GM18517 (cell line): ENCODE measurements around the gene ADAP2.
"Not testable (repeated sequence)": the region's sequence is repeated elsewhere in the genome, so short reads cannot be mapped to it uniquely, and the experiment has no call there.

Experiments
- ATAC-seq: cut with Tn5 transposase; IDR thresholded peaks from one replicate; pipeline ENCODE4 v1.9.1; 2021; ENCODE audit warnings: mild to moderate bottlenecking, moderate library complexity; ENCODE audit not compliant: unreplicated experiment

Gene ADAP2

DNA sequence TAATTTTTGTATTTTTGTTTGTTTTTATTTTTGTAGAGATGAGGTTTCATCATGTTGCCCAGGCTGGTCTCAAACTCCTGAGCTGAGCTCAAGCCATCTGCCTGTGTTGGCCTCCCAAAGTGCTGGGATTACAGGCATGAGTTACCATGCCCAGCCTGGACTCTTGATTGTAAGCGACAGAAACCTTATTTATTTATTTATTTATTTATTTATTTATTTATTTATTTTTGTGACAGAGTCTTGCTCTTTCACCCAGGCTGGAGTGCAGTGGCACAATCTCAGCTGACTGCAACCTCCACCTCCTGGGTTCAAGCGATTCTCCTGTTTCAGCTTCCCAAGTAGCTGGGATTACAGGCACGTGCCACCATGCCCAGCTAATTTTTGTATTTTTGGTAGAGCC is 8.1 kb downstream of the ADAP2 start:
- ATAC-seq, result not testable (repeated sequence)

DNA sequence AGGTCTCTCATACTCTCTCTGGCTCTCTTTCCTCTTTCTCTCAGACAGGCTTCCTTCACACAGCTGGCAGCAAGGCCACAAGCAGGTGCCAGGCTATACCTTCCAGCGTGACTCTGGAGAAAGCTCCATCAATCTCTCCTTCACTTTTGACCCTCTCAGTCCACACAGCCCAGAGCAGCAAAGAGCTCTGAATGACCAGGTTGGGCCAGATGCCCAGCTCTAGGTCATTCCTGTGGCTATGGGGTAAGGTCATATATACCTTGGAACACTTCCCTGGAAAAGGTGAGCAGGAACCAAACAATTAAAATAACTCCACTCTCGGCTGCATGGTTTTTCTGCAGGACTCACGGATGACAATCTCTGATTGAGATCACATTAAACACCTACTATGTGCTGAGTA is 8.8 kb downstream of the ADAP2 start:
- no peak for ATAC-seq

DNA sequence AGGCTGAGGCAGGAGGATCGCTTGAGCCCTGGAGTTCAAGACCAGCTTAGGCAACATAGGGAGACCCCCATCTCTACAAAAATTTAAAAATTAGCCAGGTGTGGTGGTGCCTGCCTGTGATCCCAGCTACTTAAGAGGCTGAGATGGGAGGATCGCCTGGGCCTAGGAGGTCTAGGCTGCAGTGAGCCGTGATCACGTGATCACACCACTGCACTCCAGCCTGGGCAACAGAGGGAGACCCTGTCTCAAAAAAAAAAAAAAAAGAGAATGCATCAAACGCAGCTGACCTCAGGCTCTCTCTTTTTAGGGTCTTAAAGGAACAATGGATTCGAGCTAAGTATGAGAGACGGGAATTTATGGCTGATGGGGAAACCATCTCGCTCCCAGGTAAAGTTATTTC is 9.8 kb downstream of the ADAP2 start:
- ATAC-seq, result not testable (repeated sequence)

DNA sequence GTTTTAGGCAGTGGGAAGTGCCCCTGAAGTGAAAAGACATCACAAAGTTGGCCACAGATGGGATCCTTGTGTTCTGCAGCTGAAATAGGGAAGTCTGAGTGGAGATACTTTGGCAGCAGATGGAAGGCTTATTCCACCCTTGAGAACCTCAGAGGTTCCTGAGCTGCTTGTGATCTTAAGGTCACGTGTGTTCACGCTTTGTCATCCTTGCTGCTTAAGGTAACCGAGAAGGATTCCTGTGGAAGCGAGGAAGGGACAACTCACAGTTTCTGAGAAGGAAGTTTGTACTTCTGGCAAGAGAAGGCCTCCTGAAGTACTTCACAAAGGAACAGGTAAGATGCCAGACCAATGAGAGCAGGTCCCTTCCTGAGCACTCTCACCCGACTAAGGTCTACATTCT is 12.2 kb downstream of the ADAP2 start:
- ATAC-seq, result no peak

DNA sequence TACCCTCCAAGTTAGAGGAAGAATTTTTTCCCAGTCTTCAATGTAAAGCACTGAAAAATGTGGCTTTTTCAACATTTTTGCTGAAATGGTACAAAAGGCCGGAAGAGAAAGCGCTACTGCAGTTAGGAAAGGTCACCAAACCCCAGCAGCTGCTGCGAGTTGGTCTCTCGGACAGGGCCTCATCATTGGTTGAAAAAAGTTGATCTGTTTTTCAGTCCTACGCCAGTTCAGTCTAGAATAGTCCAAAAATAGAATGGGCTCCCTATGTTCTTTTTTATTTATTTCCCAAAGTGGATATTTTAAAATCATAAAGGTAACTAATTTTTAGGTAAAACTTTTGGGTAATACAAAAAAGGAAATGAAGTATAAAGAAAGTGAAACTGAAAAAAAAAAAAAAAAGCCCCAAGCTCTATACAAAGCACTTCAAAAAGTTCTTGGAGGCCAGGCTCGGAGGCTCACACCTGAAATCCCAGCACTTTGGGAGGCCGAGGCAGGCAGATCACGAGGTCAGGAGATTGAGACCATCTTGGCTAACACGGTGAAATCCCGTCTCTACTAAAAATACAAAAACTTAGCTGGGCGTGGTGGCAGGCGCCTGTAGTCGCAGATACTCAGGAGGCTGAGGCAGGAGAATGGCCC is 17.4 kb downstream of the ADAP2 start:
- ATAC-seq, result no peak

DNA sequence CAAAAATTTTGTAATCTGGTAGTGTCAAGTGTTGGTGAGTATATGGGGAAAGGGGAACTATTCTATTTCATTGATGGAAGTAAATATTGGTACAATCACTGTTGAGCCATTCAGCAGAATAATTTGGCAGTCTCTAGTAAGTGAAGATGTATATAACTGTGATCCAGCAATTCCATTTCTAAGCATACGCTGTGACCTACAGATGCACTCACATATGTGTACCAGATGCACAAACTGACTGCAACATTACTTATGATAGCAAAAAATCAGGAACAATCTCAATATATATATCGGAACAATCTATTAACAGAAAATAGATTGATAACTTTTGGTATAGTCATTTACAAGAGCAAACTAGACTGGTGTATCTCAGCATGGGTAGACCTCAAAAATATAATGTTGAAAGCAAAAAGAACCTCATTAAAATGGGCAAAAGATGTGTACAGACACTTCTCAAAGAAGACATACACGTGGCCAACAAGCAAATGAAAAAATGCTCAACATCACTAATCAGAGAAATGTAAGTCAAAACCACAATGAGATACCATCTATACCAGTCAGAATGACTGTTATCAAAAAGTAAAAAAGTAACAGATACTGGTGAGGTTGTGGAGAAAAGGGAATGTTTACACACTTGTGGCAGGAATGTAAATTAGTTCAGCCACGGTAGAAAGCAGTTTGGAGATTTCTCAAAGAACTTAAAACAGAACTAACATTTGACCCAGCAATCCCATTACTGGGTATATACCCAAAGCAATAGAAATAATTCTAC is 20.7 kb downstream of the ADAP2 start:
- ATAC-seq, result no peak

DNA sequence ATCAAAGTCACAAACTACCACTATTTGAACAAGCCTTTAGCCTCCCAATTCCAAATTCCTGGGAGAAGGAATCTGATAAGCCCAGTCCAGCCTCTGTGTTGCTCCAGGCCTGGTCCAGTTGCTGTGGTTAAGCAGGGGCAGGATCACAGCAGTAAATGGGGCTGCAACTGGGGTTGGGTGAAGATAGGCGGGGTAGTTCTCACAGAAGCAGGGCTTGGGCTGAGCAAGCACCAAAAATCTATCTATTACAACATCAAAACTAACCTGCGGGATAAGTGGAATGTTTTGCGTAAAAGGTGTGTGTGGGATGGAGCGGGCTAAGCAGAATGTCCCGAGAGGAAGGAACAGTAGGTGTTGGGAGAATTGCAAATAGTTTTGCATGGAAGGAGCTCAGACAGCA is 26.1 kb downstream of the ADAP2 start:
- ATAC-seq, result no peak

DNA sequence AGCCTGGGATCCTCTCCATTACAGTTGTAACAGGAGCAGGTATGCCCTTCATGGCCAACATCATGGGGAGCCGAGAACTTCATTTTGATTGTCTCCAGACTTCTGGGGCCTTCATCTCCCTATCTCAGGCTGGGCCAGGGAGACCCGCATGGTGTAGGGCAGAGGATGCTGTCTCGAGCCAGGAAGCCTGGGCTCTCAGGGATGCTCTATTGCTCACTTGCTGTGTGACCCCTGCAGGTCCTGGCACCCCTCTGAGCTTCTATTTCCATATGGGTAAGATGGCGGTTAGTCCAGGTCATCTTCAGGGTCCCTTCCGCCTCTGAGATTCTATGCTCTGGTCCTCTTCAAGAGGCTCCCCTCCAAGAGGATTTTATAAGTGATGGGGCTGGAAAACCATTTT is 28.4 kb downstream of the ADAP2 start:
- ATAC-seq, result no peak

DNA sequence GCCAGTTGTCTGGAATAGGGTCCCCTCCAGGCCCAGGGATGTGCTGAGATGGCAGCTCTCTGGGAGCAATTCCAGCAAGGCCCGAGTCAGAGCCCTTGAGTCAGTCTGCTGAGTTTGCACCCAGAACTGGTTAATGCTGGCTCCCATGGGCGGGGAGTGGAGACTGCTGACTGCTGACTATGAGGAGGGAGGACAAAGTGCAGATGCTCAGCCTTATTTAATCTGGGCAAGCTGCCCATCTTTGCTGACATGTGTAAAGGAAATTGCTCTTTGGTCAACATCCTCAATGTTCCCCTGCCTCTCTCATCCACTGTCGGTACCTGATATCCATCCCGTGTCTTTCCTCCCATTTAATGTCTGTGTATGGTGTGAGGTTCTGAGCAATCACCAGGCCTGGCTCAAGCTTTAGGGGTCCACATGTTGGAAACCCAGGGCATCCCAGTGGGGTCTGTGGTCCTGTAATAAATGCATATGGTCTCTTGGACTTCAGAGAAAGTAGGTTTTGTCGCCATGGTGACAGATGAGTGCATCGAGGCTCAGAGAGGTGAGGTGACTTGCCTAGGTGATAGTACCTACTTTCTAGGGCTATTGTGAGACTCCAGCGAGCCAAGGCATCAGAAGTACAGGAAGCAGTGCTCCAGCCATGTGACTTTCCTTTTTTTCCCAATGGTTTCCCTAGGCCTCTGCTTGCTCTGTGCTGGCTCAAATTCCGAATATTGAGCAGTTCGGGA is 29.1 kb downstream of the ADAP2 start:
- no peak for ATAC-seq

DNA sequence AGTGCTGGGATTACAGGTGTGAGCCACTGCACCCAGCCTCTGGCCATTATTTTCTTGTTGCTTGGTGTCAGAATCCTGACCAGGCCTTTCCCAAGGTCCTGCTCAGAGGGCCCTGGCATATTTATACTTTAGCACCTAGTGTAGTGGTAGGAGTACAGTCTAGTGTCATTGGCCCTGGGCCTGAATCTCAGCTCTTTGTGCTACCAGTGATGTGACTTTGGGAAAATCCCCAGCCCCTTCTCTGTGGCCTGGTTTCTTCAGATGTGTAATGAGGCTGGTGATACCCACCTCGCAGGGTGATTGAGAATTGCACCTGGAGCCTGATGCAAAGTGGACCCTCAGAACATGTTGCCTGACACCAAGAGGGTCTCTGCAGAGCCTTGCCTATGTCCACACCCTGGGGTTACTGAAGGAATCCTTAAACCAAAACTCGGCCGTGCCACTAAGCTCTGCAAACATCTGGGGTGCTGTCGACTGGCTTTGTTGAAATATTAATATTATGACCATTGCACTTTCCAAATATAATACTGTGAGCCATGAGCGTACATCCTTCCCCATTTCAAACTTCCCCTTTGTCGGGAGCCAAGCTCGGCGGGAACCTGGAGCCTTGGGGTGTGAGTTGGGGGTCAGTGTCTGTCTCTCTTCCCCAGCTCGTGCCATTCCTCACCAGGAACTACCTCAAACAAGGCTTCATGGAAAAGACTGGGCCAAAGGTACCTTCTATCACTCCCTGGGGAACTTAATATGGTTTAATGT is 31.1 kb downstream of the ADAP2 start:
- no peak for ATAC-seq

DNA sequence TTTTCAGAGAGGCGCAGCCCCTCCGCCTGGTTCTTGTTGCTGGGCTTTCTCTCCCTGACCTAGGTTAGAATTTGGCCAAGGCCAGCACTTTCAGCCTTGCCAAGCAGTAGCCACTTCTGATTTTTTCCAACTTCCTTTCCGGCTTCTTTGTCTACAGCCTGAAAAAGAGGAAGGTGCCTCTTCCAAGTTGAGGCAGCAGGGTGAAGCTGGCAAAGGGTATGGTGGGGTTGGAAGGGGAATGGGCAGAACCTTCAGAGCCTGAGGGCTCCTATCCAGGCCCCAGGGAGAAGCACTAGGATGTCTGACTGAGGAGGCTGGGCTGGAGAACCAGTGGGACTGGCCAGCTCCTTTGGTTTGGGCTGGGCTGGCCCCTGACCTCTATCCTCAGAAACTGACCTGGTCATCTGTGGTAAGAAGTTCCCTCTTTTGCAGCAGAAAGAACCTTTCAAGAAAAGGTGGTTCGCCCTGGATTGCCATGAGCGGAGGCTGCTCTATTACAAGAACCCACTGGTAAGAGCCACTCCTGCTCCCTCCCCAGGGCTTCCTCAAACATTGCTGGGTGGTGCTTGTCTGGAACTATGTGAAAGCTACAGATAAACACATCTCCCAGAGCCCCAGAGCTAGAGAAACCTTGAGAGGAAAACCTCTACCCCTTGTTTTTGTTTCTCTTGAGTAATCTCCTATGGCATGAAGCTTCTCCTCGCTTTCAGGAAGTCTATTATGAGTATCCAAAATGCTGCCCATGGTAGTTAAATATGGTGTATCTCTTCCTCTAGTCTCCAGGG is 32.5 kb downstream of the ADAP2 start:
- ATAC-seq, result no peak

DNA sequence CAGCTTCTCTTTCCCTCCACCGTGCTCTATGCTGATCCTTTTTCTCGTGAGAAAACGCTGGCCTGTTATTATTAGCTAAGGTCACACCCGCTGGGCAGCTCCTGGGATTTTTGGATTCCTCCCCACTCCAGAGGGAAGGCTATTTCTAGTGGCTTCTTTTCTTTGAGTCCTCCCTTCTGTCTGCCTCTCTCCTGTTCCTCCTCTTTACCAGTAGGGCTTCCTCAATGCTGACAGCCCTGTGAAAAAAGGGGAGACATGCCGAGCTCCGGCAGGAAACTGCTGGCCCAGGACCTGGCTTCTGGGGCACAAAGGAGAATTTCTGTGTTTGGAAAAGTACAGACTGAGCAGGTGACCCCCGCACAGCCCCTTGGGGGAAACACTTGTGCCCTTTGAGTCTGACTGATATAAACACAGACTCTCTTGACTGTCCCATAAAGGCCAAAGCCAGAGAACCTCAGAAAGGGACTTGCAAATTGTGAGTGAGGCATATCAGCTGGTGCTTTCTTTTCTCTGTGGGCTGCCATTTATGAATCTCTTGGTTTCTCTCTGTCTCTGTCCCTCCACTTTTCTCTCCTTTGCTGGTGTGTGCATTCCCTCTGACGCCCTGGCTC is 35.1 kb downstream of the ADAP2 start:
- ATAC-seq, result no peak

DNA sequence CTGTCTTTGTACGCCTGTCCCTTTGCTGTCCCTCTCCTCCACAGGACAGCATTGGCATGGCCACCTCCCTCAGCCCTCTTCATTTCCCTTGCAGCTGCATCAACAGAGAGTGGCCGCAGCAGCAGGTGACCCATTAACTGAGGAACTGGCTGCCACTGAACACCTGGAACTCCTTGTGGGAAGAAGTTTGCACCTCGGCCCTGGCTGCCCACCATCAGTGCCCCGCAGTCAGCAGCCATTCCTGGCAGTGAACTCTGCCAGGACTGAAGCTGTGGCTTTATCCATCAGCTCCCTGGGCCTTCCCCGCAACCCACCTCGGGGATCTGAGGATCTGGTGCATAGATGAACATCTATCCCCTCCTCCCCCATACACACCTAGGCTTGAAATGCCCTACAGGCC is 36.0 kb downstream of the ADAP2 start:
- no peak for ATAC-seq

DNA sequence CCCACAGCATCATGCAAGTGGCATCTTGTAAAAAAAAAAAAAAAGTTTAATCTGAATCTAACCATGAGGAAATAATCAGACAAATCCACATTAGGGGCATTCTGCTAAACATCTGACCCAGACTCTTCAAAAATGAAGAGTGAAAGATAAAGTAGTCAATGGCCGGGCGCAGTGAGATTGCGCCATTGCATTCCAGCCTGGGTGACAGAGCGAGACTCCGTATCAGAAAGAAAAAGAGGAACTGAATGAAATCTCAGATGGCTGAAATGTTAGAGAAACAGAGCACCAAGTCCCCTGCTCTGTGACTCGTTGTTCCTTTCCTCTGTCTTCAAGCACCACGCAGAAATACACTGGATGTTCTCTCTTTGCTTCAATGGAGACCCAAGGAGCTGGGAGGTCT is 36.4 kb downstream of the ADAP2 start:
- ATAC-seq, result no peak

DNA sequence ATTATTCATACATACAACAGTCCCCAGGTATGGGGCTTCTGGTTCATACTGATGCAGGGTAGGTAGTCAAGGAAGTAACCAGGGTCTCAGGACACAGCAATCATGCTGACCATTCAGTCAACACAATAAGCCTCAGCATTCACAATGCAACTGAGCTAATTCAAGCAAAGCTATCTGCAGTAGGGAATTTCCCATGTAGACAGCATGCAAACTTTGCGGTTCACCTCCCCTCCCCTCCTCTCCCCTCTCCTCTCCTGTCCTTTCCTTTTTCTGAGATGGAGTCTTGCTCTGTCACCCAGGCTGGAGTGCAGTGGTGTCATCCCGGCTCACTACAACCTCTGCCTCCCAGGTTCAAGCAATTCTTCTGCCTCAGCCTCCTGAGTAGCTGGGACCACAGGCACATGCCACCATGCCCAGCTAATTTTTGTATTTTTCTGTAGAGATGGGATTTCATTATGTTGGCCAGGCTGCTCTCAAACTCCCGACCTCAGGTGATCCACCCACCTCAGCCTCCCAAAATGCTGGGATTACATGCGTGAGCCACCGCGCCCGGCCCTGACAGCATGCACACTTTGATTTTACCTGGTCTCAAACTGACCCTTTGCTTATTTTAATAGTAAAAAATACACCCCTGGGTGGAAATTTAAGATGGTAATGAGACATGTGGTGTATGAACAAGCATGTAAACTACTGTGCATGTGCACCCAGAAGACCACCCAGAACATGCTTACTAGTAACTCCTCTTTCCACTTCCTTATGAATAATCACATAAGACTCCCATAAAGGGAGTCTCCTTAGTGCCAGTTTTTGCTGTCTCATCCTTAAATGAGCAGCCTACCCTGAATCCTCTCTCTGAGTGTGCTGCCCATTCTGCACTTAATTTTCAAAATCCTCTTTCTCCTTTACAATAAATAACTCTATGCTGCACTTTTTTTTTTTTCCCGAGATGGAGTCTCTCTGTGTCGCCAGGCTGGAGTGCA is 39.8 kb downstream of the ADAP2 start:
- ATAC-seq, result no peak

DNA sequence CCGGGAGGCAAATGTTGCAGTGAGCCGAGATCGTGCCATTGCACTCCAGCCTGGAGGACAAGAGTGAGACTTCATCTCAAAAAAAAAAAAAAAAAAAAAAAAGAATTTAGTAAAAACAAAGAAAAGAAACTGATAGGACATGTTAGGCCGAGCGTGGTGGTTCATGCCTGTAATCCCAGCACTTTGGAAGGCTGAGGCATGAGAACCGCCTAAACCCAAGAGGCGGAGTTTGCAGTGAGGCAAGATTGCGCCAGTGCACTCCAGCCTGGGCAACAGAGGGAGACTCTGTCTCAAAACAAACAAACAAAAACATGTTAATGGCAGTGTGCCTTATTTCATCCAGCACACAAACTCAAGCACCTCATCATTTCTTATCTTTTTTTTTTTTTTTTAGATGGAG is 42.6 kb downstream of the ADAP2 start:
- ATAC-seq, result not testable (repeated sequence)

DNA sequence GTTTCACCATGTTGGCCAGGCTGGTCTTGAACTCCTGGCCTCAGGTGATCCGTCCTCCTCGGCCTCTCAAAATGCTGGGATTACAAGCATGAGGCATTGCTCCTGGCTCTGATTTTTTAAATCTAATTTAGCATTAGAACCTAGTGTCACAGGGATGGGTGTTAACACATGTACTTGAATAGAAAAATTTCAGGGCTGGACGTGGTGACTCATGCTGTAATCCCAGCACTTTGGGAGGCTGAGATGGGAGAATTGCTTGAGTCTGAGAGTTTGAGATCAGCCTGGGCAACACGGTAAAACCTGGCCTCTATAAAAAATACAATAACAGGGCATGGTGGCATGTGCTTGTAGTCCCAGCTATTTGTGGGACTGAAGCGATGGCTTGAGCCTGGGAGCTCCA is 43.1 kb downstream of the ADAP2 start:
- no peak for ATAC-seq

DNA sequence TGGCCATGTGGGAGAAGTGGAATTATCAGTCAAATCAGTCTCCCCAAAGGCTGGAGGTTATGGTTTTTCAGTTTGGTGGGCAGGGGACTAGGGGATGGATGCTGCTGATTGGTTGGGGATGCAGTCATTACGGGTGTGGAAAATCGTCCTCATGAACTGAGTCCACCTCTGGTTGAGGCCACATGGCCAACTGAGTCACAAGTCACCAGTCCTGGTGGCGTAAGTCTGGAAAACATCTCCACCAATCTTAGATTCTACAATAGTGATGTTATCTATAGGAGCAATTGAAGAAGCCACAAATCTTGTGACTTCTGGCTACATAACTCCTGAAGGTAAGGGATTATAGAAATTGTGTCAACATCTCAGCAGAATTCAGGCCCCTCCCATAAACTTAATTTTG is 43.9 kb downstream of the ADAP2 start:
- no peak for ATAC-seq

DNA sequence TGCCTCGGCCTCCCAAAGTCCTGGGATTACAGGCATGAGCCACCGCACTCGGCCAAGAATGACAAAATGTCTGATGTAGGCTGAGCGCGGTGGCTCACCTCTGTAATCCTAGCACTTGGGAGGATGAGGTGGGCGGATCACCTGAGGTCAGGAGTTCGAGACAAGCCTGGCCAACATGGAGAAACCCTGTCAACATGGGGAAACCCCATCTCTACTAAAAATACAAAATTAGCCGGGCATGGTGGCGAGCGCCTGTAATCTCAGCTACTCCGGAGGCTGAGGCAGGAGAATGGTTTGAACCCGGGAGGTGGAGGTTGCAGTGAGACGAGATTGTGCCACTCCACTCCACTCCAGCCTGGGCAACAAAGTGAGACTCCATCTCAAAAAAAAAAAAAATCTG is 46.2 kb downstream of the ADAP2 start:
- ATAC-seq, result not testable (repeated sequence)
